ENCODE data around the gene CDCA8. TPM values are rescaled to one million over a fixed set of nuclear protein-coding genes. Genes with fewer than 3 reads are reported as not detected.

The CDCA8 gene
- total and polyA plus RNA-seq, 3 experiments from 2014 or later, result 2.4 to 39.6 (median 37.4) TPM

- Histone ChIP-seq H3K36me3 (ENCODE audit: insufficient read depth, low read length) (no peaks in the 10 kb centered on the region), H3K4me1 (ENCODE audit: insufficient read depth, low read length) (no peaks in the 10 kb centered on the region), H3K27ac (ENCODE audit: low read depth, low read length) (no peak overlapping the region), H3K4me3 (ENCODE audit: low read length) (no peak overlapping the region), H3K27me3 (ENCODE audit: insufficient read depth, low read length, poor library complexity, severe bottlenecking) (no peaks in the 10 kb centered on the region), H3K9me3 (ENCODE audit: low read length) (no peaks in the 10 kb centered on the region)
- no peaks in the 10 kb centered on the region for H3K4me1 Mint-ChIP-seq
- no peaks in the 10 kb centered on the region for H3K9me3 Mint-ChIP-seq
- POLR2A ChIA-PET, result no interaction called here
- no peak for DNase-seq
- no peak overlapping the region for H3K4me3 Mint-ChIP-seq
- no peak overlapping the region for H3K27ac Mint-ChIP-seq
- H3K36me3 Mint-ChIP-seq, result no peaks in the 10 kb centered on the region
- H3K27me3 Mint-ChIP-seq, result peaks cover 0 to 8% of the 10 kb centered on the region in 2 donors
- CTCF ChIA-PET, result interaction anchor here (1.3 kb wide), 1 partner anchor 68 kb away, joined by 3 read pairs; no protein-coding TSS in a partner anchor
Measured at GRCh38 chr1:37666241-37666867, 26.0 kb upstream of the CDCA8 start.

GRCh38 chr1:37667023-37667671 is 25.2 kb upstream of the CDCA8 start:
- ChIA-PET CTCF (interaction anchor here (1.3 kb wide), 1 partner anchor 69 kb away, joined by 3 read pairs; no protein-coding TSS in a partner anchor), POLR2A (no interaction called here)
- Histone ChIP-seq H3K9me3 (ENCODE audit: low read length) (no peaks in the 10 kb centered on the region), H3K4me3 (ENCODE audit: low read length) (no peak overlapping the region), H3K27me3 (ENCODE audit: insufficient read depth, low read length, poor library complexity, severe bottlenecking) (no peaks in the 10 kb centered on the region), H3K36me3 (ENCODE audit: insufficient read depth, low read length) (no peaks in the 10 kb centered on the region), H3K27ac (ENCODE audit: low read depth, low read length) (no peak overlapping the region), H3K4me1 (ENCODE audit: insufficient read depth, low read length) (no peaks in the 10 kb centered on the region)
- Mint-ChIP-seq H3K27me3 (peaks cover 1 to 14% of the 10 kb centered on the region in 2 donors), H3K4me1 (peaks cover 0 to 3% (median 2%) of the 10 kb centered on the region in 3 donors), H3K4me3 (no peak overlapping the region), H3K9me3 (no peaks in the 10 kb centered on the region), H3K36me3 (no peaks in the 10 kb centered on the region), H3K27ac (no peak overlapping the region)
- no peak for DNase-seq

- no peak overlapping the region for H3K4me3 ChIP-seq (ENCODE audit: low read length)
- peaks cover 24% of the 10 kb centered on the region for H3K4me1 ChIP-seq (ENCODE audit: insufficient read depth, low read length)
- no peaks in the 10 kb centered on the region for H3K9me3 Mint-ChIP-seq
- H3K4me1 Mint-ChIP-seq, result peaks cover 8 to 28% (median 27%) of the 10 kb centered on the region in 3 donors
- no peak for DNase-seq
- POLR2A ChIA-PET, result no interaction called here
- no peak overlapping the region for H3K27ac ChIP-seq (ENCODE audit: low read depth, low read length)
- H3K36me3 ChIP-seq (ENCODE audit: insufficient read depth, low read length), result no peaks in the 10 kb centered on the region
- H3K4me3 Mint-ChIP-seq, result no peak overlapping the region
- H3K27me3 ChIP-seq (ENCODE audit: insufficient read depth, low read length, poor library complexity, severe bottlenecking), result no peaks in the 10 kb centered on the region
- H3K27ac Mint-ChIP-seq, result no peak overlapping the region
- H3K27me3 Mint-ChIP-seq, result peaks cover 6 to 15% of the 10 kb centered on the region in 2 donors
- CTCF ChIA-PET, result no interaction called here
- H3K9me3 ChIP-seq (ENCODE audit: low read length), result no peaks in the 10 kb centered on the region
- H3K36me3 Mint-ChIP-seq, result no peaks in the 10 kb centered on the region
Measured at GRCh38 chr1:37670133-37670532, 22.2 kb upstream of the CDCA8 start.

GRCh38 chr1:37671261-37671660 is 21.1 kb upstream of the CDCA8 start:
- no peaks in the 10 kb centered on the region for H3K9me3 Mint-ChIP-seq
- Histone ChIP-seq H3K36me3 (ENCODE audit: insufficient read depth, low read length) (no peaks in the 10 kb centered on the region), H3K27ac (ENCODE audit: low read depth, low read length) (no peak overlapping the region), H3K9me3 (ENCODE audit: low read length) (no peaks in the 10 kb centered on the region), H3K4me1 (ENCODE audit: insufficient read depth, low read length) (peaks cover 24% of the 10 kb centered on the region), H3K27me3 (ENCODE audit: insufficient read depth, low read length, poor library complexity, severe bottlenecking) (no peaks in the 10 kb centered on the region), H3K4me3 (ENCODE audit: low read length) (no peak overlapping the region)
- H3K27me3 Mint-ChIP-seq, result peaks cover 6 to 11% of the 10 kb centered on the region in 2 donors
- H3K27ac Mint-ChIP-seq, result no peak overlapping the region
- no peak overlapping the region for H3K4me3 Mint-ChIP-seq
- ChIA-PET CTCF (no interaction called here), POLR2A (no interaction called here)
- peaks cover 8 to 31% (median 29%) of the 10 kb centered on the region in 3 donors for H3K4me1 Mint-ChIP-seq
- no peak for DNase-seq
- H3K36me3 Mint-ChIP-seq, result no peaks in the 10 kb centered on the region

GRCh38 chr1:37672136-37672870 is 20.0 kb upstream of the CDCA8 start:
- Histone ChIP-seq H3K27me3 (ENCODE audit: insufficient read depth, low read length, poor library complexity, severe bottlenecking) (no peaks in the 10 kb centered on the region), H3K4me1 (ENCODE audit: insufficient read depth, low read length) (peaks cover 24% of the 10 kb centered on the region), H3K36me3 (ENCODE audit: insufficient read depth, low read length) (no peaks in the 10 kb centered on the region), H3K27ac (ENCODE audit: low read depth, low read length) (no peak overlapping the region), H3K9me3 (ENCODE audit: low read length) (no peaks in the 10 kb centered on the region), H3K4me3 (ENCODE audit: low read length) (no peak overlapping the region)
- ChIA-PET CTCF (no interaction called here), POLR2A (no interaction called here)
- Mint-ChIP-seq H3K4me3 (peak overlapping the region in 1 of 7 donors; percentile 16), H3K27ac (no peak overlapping the region), H3K36me3 (no peaks in the 10 kb centered on the region), H3K4me1 (peaks cover 8 to 31% (median 29%) of the 10 kb centered on the region in 3 donors), H3K9me3 (no peaks in the 10 kb centered on the region), H3K27me3 (peaks cover 6 to 11% of the 10 kb centered on the region in 2 donors)
- DNase-seq, result no peak

- peak; percentile 39 to 80 (median 69) for DNase-seq
- no peaks in the 10 kb centered on the region for H3K36me3 Mint-ChIP-seq
- no peaks in the 10 kb centered on the region for H3K27me3 ChIP-seq (ENCODE audit: insufficient read depth, low read length, poor library complexity, severe bottlenecking)
- H3K4me3 ChIP-seq (ENCODE audit: low read length), result peak overlapping the region; percentile 56
- no peak overlapping the region for H3K27ac ChIP-seq (ENCODE audit: low read depth, low read length)
- H3K27me3 Mint-ChIP-seq, result peaks cover 6 to 11% of the 10 kb centered on the region in 2 donors
- no peaks in the 10 kb centered on the region for H3K9me3 Mint-ChIP-seq
- H3K9me3 ChIP-seq (ENCODE audit: low read length), result no peaks in the 10 kb centered on the region
- H3K27ac Mint-ChIP-seq, result peak overlapping the region; percentile 10 to 96 (median 72)
- H3K4me3 Mint-ChIP-seq, result peak overlapping the region in 6 of 7 donors; percentile 47 to 92 (median 67)
- peaks cover 24% of the 10 kb centered on the region for H3K4me1 ChIP-seq (ENCODE audit: insufficient read depth, low read length)
- peaks cover 8 to 31% (median 29%) of the 10 kb centered on the region in 3 donors for H3K4me1 Mint-ChIP-seq
- CTCF ChIA-PET, result interaction anchor here (0.8 to 1.3 kb wide), 4 partner anchors 8 to 71 kb away, joined by 3 to 4 read pairs (median 4); a partner anchor contains a TSS
- POLR2A ChIA-PET, result no interaction called here
- no peaks in the 10 kb centered on the region for H3K36me3 ChIP-seq (ENCODE audit: insufficient read depth, low read length)
Measured at GRCh38 chr1:37673920-37674319, 18.4 kb upstream of the CDCA8 start.

- Mint-ChIP-seq H3K36me3 (peaks cover 0 to 7% (median 0%) of the 10 kb centered on the region in 3 donors), H3K27ac (peak overlapping the region in 3 of 8 donors; percentile 17 to 58 (median 20)), H3K9me3 (no peaks in the 10 kb centered on the region), H3K27me3 (peaks cover 6% of the 10 kb centered on the region in 2 donors), H3K4me3 (no peak overlapping the region), H3K4me1 (peaks cover 8 to 31% (median 29%) of the 10 kb centered on the region in 3 donors)
- no peak overlapping the region for H3K27ac ChIP-seq (ENCODE audit: low read depth, low read length)
- no peak for DNase-seq
- H3K27me3 ChIP-seq (ENCODE audit: insufficient read depth, low read length, poor library complexity, severe bottlenecking), result no peaks in the 10 kb centered on the region
- H3K9me3 ChIP-seq (ENCODE audit: low read length), result no peaks in the 10 kb centered on the region
- H3K36me3 ChIP-seq (ENCODE audit: insufficient read depth, low read length), result no peaks in the 10 kb centered on the region
- ChIA-PET CTCF (interaction anchor here (1.9 kb wide), 1 partner anchor 15 kb away, joined by 5 read pairs; a partner anchor contains a TSS), POLR2A (no interaction called here)
- peaks cover 24% of the 10 kb centered on the region for H3K4me1 ChIP-seq (ENCODE audit: insufficient read depth, low read length)
- H3K4me3 ChIP-seq (ENCODE audit: low read length), result no peak overlapping the region
Measured at GRCh38 chr1:37676281-37677142, 15.8 kb upstream of the CDCA8 start.
